HG03064 (cell line): Measurements from ENCODE around the gene THAP7.

ENCODE experiments used
- ATAC-seq: cut with Tn5 transposase; IDR thresholded peaks from one replicate; pipeline ENCODE4 v1.9.1; 2021; ENCODE audit warnings: low read depth; ENCODE audit not compliant: unreplicated experiment

The THAP7 gene

DNA sequence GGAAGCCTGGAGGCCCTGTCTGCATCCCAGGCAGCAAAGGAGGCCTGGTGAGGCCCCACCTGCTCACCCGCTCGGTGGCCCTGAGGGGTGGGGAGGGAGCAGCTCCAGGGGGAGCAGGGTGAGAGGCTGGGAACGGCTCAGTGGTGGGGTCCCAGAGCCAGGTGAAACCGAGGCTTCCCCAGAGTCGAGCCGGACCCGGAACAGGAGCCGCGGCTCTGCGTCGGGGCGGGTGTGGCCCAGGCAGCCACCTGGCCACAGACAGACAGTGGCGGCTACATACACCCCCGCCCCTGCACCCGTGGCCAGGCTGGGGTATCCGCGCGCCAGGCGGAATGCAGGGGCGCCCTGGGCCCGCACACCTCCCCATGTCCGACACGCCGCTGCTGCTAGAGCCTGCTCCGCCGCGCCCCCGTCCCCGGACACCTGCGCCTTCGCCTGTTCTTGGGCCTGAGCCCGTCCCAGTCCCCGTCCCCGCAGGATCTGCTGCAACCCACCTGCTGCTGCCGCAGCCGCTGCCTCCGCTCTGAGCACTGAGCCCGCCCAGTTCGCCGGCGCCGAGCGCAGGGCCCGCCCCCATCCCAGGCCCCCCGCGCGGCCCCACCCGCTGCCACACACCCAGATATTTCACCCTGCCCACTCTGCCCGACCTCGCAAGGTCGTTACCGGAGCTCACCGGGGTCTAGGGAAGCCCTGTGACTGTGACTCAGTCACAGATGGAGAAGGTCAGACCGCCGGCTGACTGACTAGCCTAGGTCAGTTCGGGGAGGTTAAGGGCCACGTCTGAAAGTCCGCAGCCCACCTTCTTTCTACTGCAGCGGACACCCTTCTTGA is 30.3 kb upstream of the THAP7 start, which contains the start of gene SLC7A4:
Gene SLC7A4, minus strand, starts transcription at position 525 of the 831 bp plus-strand sequence. CDS start 749 bp downstream, outside the sequence.
- ATAC-seq = no peak

DNA sequence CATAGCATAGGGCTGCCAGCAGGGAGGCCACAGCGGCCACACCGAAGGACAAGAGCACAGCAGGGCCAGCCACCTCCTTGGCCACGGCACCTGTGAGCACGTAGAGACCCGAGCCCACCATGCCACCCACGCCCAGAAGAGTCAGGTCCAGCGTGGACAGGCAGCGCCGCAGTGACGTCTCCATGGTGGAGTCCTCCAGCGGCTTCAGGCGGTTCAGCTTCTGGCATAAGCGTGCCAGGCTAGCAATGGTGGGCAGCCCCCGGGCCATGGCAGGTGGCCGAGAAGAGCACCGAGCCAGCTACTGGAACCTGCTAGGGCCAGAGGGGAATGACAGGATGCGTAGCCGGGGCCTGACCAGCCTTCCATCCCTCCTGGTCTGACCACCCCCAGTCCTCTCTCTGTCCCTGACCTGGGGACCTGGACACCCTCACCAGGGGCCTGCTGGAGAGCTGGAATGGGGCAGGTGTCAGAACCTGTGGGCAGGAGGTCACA is 29.7 kb upstream of the THAP7 start:
- ATAC-seq = no peak

DNA sequence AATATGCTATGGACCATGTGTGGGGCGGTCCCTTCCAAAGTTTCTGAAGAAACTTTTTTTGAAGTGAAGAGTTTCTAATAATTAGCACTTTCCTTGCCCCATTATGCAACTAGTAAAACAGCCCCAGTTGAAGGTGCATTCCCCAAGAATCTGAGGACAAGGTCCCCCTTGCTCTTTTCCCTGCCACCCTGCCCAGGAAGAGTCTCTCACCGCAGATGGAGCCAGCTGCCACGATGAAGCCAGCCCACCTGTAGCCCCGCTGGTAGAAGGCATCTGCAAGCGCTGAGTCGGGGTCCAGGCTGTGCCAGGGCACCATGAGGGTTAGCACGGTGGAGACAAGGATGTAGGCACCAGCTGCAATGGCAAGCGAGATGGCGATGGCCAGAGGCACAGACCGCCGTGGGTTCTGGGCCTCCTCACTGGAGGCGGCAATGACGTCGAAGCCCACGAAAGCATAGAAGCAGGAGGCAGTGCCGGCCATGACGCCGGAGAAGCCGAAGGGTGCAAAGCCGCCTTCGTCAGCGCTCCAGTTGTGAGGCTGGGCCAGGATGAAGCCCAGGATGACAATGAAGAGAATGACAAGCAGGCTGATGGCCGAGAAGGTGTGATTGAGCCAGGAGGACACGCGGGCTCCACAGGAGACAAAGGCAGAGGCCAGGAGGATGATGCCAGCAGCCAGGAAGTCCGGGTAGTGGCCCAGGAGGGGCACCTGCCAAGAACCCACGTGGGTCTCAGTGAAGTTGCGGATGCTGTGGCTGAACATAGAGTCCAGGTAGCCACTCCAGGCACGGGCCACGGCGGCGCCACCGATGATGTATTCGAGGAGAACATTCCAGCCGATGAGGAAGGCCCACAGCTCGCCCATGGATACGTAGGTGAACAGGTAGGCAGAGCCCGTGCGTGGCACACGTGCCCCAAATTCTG is 29.0 kb upstream of the THAP7 start:
- no peak for ATAC-seq

GRCh38 chr22:21030032-21030431 is 28.1 kb upstream of the THAP7 start:
- ATAC-seq = no peak

- ATAC-seq = no peak
Measured at GRCh38 chr22:21029486-21030025, 27.6 kb upstream of the THAP7 start.

- no peak for ATAC-seq
Measured at GRCh38 chr22:21028277-21029251, 26.6 kb upstream of the THAP7 start.

GRCh38 chr22:21026783-21027692 is 25.1 kb upstream of the THAP7 start:
- no peak for ATAC-seq

GRCh38 chr22:21025763-21026755 is 24.1 kb upstream of the THAP7 start:
- ATAC-seq = no peak

- ATAC-seq = no peak
Measured at GRCh38 chr22:21025266-21025665, 23.3 kb upstream of the THAP7 start.

- ATAC-seq = no peak
Measured at GRCh38 chr22:21022955-21023614, 21.2 kb upstream of the THAP7 start.

- ATAC-seq = no peak
Measured at GRCh38 chr22:21022507-21022906, 20.6 kb upstream of the THAP7 start.

DNA sequence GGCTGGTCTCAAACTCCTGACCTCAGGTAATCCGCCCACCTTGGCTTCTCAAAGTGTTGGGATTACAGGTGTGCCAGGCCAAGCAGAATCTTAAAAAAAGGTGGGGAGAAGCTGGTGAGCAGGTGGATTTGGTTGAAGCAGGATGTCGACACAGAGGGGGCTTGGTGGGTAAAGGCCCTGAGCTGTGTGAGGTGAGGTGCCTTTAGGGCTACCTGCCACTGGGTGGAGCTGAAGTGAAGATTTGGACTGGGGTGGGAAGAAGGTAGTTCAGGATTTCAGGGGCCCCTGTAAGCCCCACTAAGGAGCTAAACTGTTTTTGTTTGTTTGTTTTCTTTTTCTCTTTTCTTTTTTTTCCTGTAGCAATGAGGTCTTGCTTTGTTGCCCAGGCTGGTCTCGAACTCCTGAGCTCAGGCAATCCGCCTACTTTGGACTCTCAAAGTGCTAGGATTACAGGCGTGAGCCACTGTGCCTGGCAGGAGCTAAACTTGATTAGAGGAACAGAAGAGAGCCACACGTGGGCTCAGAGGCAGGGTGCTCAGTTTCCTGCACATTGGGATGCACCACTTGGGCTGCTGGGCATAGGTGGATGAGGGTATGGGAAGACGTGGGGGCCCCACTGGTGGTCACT is 19.0 kb upstream of the THAP7 start:
- no peak for ATAC-seq

DNA sequence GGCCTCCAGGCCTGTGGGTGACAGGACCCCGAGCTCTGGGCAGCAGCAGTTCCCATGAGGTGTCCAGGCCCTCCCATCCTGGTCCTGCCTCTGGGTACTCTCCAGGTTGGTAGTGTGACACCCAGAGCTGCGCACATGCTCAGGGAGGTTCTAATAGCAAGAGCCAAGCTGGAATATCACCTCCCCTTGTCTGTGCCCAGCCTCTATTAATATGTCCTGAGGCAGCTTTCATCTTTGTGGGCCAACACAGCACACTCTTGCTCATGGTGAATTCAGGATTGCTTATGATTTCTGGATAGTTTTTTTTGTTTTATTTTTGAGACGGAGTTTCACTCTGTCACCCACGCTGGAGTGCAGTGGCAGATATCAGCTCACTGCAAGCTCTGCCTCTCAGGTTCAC is 16.4 kb upstream of the THAP7 start:
- no peak for ATAC-seq

DNA sequence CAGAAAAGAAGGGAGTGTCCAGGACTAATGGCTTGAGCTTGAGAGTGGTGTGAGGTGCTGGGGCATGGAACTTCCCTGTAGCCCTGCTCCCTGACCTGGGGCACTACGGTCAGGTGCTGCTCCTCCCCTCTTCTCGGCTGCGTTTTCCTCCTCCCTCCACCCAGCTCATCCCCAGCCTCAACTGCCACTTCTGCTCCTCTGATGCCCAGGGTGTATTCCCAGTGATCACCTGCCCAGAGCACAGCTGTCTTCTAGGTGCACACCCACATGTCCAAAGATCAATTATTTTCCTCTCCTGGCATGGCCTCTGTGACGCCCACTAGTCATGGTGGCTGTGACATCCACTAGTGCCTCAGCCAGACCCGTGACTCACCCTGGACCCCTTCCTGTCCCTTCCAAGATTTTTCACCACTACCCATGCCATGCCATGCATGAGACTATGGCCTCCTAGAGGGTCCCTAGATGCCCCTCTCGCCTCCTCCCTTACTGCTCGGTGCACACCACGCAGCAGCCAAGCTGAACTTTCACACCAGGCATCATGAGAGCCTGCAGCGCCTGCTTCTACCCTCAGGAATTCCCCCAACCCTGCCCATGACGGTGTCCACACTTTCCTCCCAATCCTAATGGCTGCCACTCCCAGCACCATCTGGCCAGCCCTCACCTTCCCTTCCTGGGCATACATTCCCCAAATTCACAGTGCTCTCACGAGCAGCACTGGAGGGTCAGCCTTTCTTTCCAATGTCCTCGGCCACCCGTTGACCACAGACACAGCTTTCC is 14.9 kb upstream of the THAP7 start:
- ATAC-seq = no peak

GRCh38 chr22:21015466-21016006 is 13.6 kb upstream of the THAP7 start:
- no peak for ATAC-seq
